ENCODE data around the gene RBPJL. TPM values are rescaled to one million over a fixed set of nuclear protein-coding genes. Genes with fewer than 3 reads are reported as not detected.

The RBPJL gene
- total and polyA plus RNA-seq, 7 donors = 0.04 to 0.22 (median 0.04) TPM; not detected in 4

- TF ChIP-seq CTCF (IDR thresholded peaks at IDR 0.05) = no peak
- peaks cover 0 to 13% of the 10 kb centered on the region in 2 donors for H3K36me3 ChIP-seq (ENCODE audit: insufficient read depth in 1 of 2, low read depth in 1 of 2)
- H3K27me3 ChIP-seq (ENCODE audit: insufficient read depth in 3 of 3, low read length in 2 of 3) = no peaks in the 10 kb centered on the region
- peak overlapping the region; percentile 79 for H3K4me3 ChIP-seq
- no peaks in the 10 kb centered on the region for H3K9me3 ChIP-seq
- peak; percentile 50 to 65 (median 58) for ATAC-seq
- DNase-seq = peak; percentile 73 to 83
- WGBS, 3 donors = 15 to 17% (median 17%) methylated on average over 16 of the region's 16 CpGs
- intact Hi-C loops (cut with DNase I) = loop anchor here in 1 of 2 donors (10.0 kb wide), 1 partner anchor 1137 kb away; no protein-coding TSS in a partner anchor
- H3K27ac ChIP-seq = peak overlapping the region; percentile 94
- peaks cover 79% of the 10 kb centered on the region for H3K4me1 ChIP-seq
These were observed 35.6 kb downstream of the RBPJL start for GRCh38 chr20:45341939-45342854.

GRCh38 chr20:45342855-45343531 is 36.4 kb downstream of the RBPJL start:
- intact Hi-C loops (cut with DNase I) = loop anchor here in 1 of 2 donors (10.0 kb wide), 1 partner anchor 1138 kb away; no protein-coding TSS in a partner anchor
- Histone ChIP-seq H3K27me3 (ENCODE audit: insufficient read depth in 3 of 3, low read length in 2 of 3) (no peaks in the 10 kb centered on the region), H3K36me3 (ENCODE audit: insufficient read depth in 1 of 2, low read depth in 1 of 2) (peaks cover 0 to 13% of the 10 kb centered on the region in 2 donors), H3K4me3 (peak overlapping the region; percentile 79), H3K27ac (peak overlapping the region; percentile 94), H3K4me1 (peaks cover 71% of the 10 kb centered on the region), H3K9me3 (no peaks in the 10 kb centered on the region)
- DNase-seq (no peak), ATAC-seq (no peak)
- no peak for TF ChIP-seq CTCF (IDR thresholded peaks at IDR 0.05)
- WGBS, 3 donors = 26 to 43% (median 32%) methylated on average over 6 of the region's 6 CpGs

- intact Hi-C loops (cut with DNase I) = loop anchor here in 1 of 2 donors (10.0 kb wide), 1 partner anchor 1139 kb away; no protein-coding TSS in a partner anchor
- WGBS, 3 donors = 32 to 48% (median 33%) methylated on average over 6 of the region's 6 CpGs
- no peaks in the 10 kb centered on the region for H3K27me3 ChIP-seq (ENCODE audit: insufficient read depth in 3 of 3, low read length in 2 of 3)
- no peak for ATAC-seq
- DNase-seq = no peak
- H3K36me3 ChIP-seq (ENCODE audit: insufficient read depth in 1 of 2, low read depth in 1 of 2) = peaks cover 0 to 13% of the 10 kb centered on the region in 2 donors
- H3K9me3 ChIP-seq = no peaks in the 10 kb centered on the region
- H3K4me3 ChIP-seq = peak overlapping the region; percentile 79
- peak overlapping the region; percentile 94 for H3K27ac ChIP-seq
- H3K4me1 ChIP-seq = peaks cover 65% of the 10 kb centered on the region
- TF ChIP-seq CTCF (IDR thresholded peaks at IDR 0.05) = no peak
These were observed 37.0 kb downstream of the RBPJL start for GRCh38 chr20:45343532-45344167.

GRCh38 chr20:45344168-45344860 is 37.7 kb downstream of the RBPJL start:
- Histone ChIP-seq H3K36me3 (ENCODE audit: insufficient read depth in 1 of 2, low read depth in 1 of 2) (peaks cover 0 to 13% of the 10 kb centered on the region in 2 donors), H3K27me3 (ENCODE audit: insufficient read depth in 3 of 3, low read length in 2 of 3) (no peaks in the 10 kb centered on the region), H3K4me1 (peaks cover 58% of the 10 kb centered on the region), H3K9me3 (no peaks in the 10 kb centered on the region), H3K27ac (peak overlapping the region; percentile 94), H3K4me3 (peak overlapping the region; percentile 79)
- WGBS, 3 donors = 26 to 30% (median 27%) methylated on average over 9 of the region's 9 CpGs
- ATAC-seq = peak; percentile 45 to 63 (median 60)
- intact Hi-C loops (cut with DNase I) = loop anchor here in 1 of 2 donors (10.0 kb wide), 1 partner anchor 1140 kb away; no protein-coding TSS in a partner anchor
- DNase-seq = peak; percentile 79 to 82
- TF ChIP-seq CTCF (IDR thresholded peaks at IDR 0.05) = no peak
